Measurements from ENCODE around the gene GALNT6.

The GALNT6 gene

GRCh38 chr12:51424662-51425539 is 33.7 kb upstream of the GALNT6 start, which contains the start of gene SLC4A8:
Gene SLC4A8, plus strand, starts transcription at chr12:51424831. Its CDS starts 157 bp downstream, at chr12:51424988.
- Histone ChIP-seq H3K9ac (ENCODE audit: low read depth, low read length, poor library complexity) (peak within 1 kb of the TSS; percentile 45), H3K4me1 (ENCODE audit: control insufficient read depth in 2 of 2, insufficient read depth in 1 of 2, low read depth in 1 of 2, low read length in 2 of 2) (peaks cover 6 to 25% of the 10 kb centered on the region in 2 donors), H3K27ac (replicated peaks; ENCODE audit: low read length) (peak within 1 kb of the TSS; percentile 84), H2BK15ac (ENCODE audit: low read length) (peak within 1 kb of the TSS; percentile 84), H3K27me3 (ENCODE audit: control insufficient read depth in 3 of 3, insufficient read depth in 3 of 3, low read depth in 1 of 3, low read length in 3 of 3) (no peaks in the 10 kb centered on the region), H4K91ac (ENCODE audit: low read depth, low read length, poor library complexity) (no peak within 1 kb of the TSS), H3K4me2 (ENCODE audit: insufficient read depth, low read length, poor library complexity, severe bottlenecking) (peak within 1 kb of the TSS; percentile 87), H3K9me3 (replicated peaks in 1 of 2; ENCODE audit: control insufficient read depth in 2 of 2, insufficient read depth in 1 of 2, low read depth in 1 of 2, low read length in 2 of 2) (no peaks in the 10 kb centered on the region), H2BK120ac (ENCODE audit: low read depth, low read length) (peak within 1 kb of the TSS; percentile 39), H3K36me3 (replicated peaks in 1 of 2; ENCODE audit: control insufficient read depth in 2 of 2, insufficient read depth in 2 of 2, low read length in 2 of 2) (no peaks in the 10 kb centered on the region), H3K79me1 (ENCODE audit: low read depth, low read length) (no peaks in the 10 kb centered on the region), H4K8ac (ENCODE audit: low read depth, low read length) (no peak within 1 kb of the TSS), H3K14ac (ENCODE audit: low read length) (no peak within 1 kb of the TSS), H3K23ac (ENCODE audit: low read depth, low read length, poor library complexity) (no peak within 1 kb of the TSS), H2BK5ac (ENCODE audit: low read length) (peak within 1 kb of the TSS; percentile 46), H3K4ac (ENCODE audit: low read length) (no peak within 1 kb of the TSS), H3K18ac (ENCODE audit: low read length) (peak within 1 kb of the TSS; percentile 97), H3K4me3 (ENCODE audit: low read length in 2 of 2) (peak within 1 kb of the TSS; percentile 64 to 92), H2AFZ (ENCODE audit: low read length) (peak within 1 kb of the TSS; percentile 96), H2AK5ac (ENCODE audit: low read depth, low read length) (no peak within 1 kb of the TSS), H2BK12ac (ENCODE audit: low read length) (no peak within 1 kb of the TSS)
- WGBS, 2 donors (ENCODE audit: extremely low coverage in 2 of 2, insufficient read length in 2 of 2, insufficient replicate concordance in 1 of 2): no CpG with 5 or more reads among the region's 73 CpGs
- peak; percentile 93 for DNase-seq (ENCODE audit: low spot score)

GRCh38 chr12:51424094-51424661 is 33.0 kb upstream of the GALNT6 start:
- H3K27ac ChIP-seq (replicated peaks; ENCODE audit: low read length): peak overlapping the region; percentile 18
- peak overlapping the region; percentile 75 for H2AFZ ChIP-seq (ENCODE audit: low read length)
- no peak for DNase-seq (ENCODE audit: low spot score)
- H3K9ac ChIP-seq (ENCODE audit: low read depth, low read length, poor library complexity): no peak overlapping the region
- WGBS, 2 donors (ENCODE audit: extremely low coverage in 2 of 2, insufficient read length in 2 of 2, insufficient replicate concordance in 1 of 2): no CpG with 5 or more reads among the region's 10 CpGs
- no peaks in the 10 kb centered on the region for H3K79me1 ChIP-seq (ENCODE audit: low read depth, low read length)
- H3K14ac ChIP-seq (ENCODE audit: low read length): no peak overlapping the region
- no peaks in the 10 kb centered on the region for H3K36me3 ChIP-seq (replicated peaks in 1 of 2; ENCODE audit: control insufficient read depth in 2 of 2, insufficient read depth in 2 of 2, low read length in 2 of 2)
- H3K4ac ChIP-seq (ENCODE audit: low read length): no peak overlapping the region
- H3K27me3 ChIP-seq (ENCODE audit: control insufficient read depth in 3 of 3, insufficient read depth in 3 of 3, low read depth in 1 of 3, low read length in 3 of 3): no peaks in the 10 kb centered on the region
- no peak overlapping the region for H2BK5ac ChIP-seq (ENCODE audit: low read length)
- H2BK12ac ChIP-seq (ENCODE audit: low read length): no peak overlapping the region
- peaks cover 10 to 30% of the 10 kb centered on the region in 2 donors for H3K4me1 ChIP-seq (ENCODE audit: control insufficient read depth in 2 of 2, insufficient read depth in 1 of 2, low read depth in 1 of 2, low read length in 2 of 2)
- no peak overlapping the region for H4K8ac ChIP-seq (ENCODE audit: low read depth, low read length)
- H2BK15ac ChIP-seq (ENCODE audit: low read length): no peak overlapping the region
- no peak overlapping the region for H4K91ac ChIP-seq (ENCODE audit: low read depth, low read length, poor library complexity)
- H3K18ac ChIP-seq (ENCODE audit: low read length): no peak overlapping the region
- no peak overlapping the region for H2BK120ac ChIP-seq (ENCODE audit: low read depth, low read length)
- H3K4me2 ChIP-seq (ENCODE audit: insufficient read depth, low read length, poor library complexity, severe bottlenecking): no peak overlapping the region
- H3K23ac ChIP-seq (ENCODE audit: low read depth, low read length, poor library complexity): no peak overlapping the region
- no peak overlapping the region for H2AK5ac ChIP-seq (ENCODE audit: low read depth, low read length)
- no peaks in the 10 kb centered on the region for H3K9me3 ChIP-seq (replicated peaks in 1 of 2; ENCODE audit: control insufficient read depth in 2 of 2, insufficient read depth in 1 of 2, low read depth in 1 of 2, low read length in 2 of 2)
- H3K4me3 ChIP-seq (ENCODE audit: low read length in 2 of 2): peak overlapping the region in 1 of 2 donors; percentile 22

- WGBS, 2 donors (ENCODE audit: extremely low coverage in 2 of 2, insufficient read length in 2 of 2, insufficient replicate concordance in 1 of 2): no CpG with 5 or more reads among the region's 5 CpGs
- no peak overlapping the region for H2AK5ac ChIP-seq (ENCODE audit: low read depth, low read length)
Measured at GRCh38 chr12:51421266-51421884, 30.2 kb upstream of the GALNT6 start.

More at GRCh38 chr12:51421266-51421884, 30.2 kb upstream of the GALNT6 start:
- H3K4me2 ChIP-seq (ENCODE audit: insufficient read depth, low read length, poor library complexity, severe bottlenecking): no peak overlapping the region
- no peaks in the 10 kb centered on the region for H3K9me3 ChIP-seq (replicated peaks in 1 of 2; ENCODE audit: control insufficient read depth in 2 of 2, insufficient read depth in 1 of 2, low read depth in 1 of 2, low read length in 2 of 2)
- H3K79me1 ChIP-seq (ENCODE audit: low read depth, low read length): no peaks in the 10 kb centered on the region
- H3K36me3 ChIP-seq (replicated peaks in 1 of 2; ENCODE audit: control insufficient read depth in 2 of 2, insufficient read depth in 2 of 2, low read length in 2 of 2): no peaks in the 10 kb centered on the region
- peak overlapping the region; percentile 32 for H2AFZ ChIP-seq (ENCODE audit: low read length)
- H2BK5ac ChIP-seq (ENCODE audit: low read length): no peak overlapping the region
- H3K9ac ChIP-seq (ENCODE audit: low read depth, low read length, poor library complexity): no peak overlapping the region
- no peak overlapping the region for H4K91ac ChIP-seq (ENCODE audit: low read depth, low read length, poor library complexity)
- H3K27me3 ChIP-seq (ENCODE audit: control insufficient read depth in 3 of 3, insufficient read depth in 3 of 3, low read depth in 1 of 3, low read length in 3 of 3): no peaks in the 10 kb centered on the region
- no peak overlapping the region for H3K18ac ChIP-seq (ENCODE audit: low read length)
- H3K27ac ChIP-seq (replicated peaks; ENCODE audit: low read length): no peak overlapping the region
- no peak overlapping the region for H2BK15ac ChIP-seq (ENCODE audit: low read length)
- H3K23ac ChIP-seq (ENCODE audit: low read depth, low read length, poor library complexity): no peak overlapping the region
- DNase-seq (ENCODE audit: low spot score): peak; percentile 69
- H4K8ac ChIP-seq (ENCODE audit: low read depth, low read length): no peak overlapping the region
- H2BK120ac ChIP-seq (ENCODE audit: low read depth, low read length): no peak overlapping the region
- no peak overlapping the region for H3K14ac ChIP-seq (ENCODE audit: low read length)
- H3K4me3 ChIP-seq (ENCODE audit: low read length in 2 of 2): no peak overlapping the region
- H3K4me1 ChIP-seq (ENCODE audit: control insufficient read depth in 2 of 2, insufficient read depth in 1 of 2, low read depth in 1 of 2, low read length in 2 of 2): peaks cover 10 to 41% of the 10 kb centered on the region in 2 donors
- H3K4ac ChIP-seq (ENCODE audit: low read length): no peak overlapping the region
- no peak overlapping the region for H2BK12ac ChIP-seq (ENCODE audit: low read length)
